Measurements from ENCODE around the gene R3HDM2. TPM values are rescaled to one million over a fixed set of nuclear protein-coding genes. Genes with fewer than 3 reads are reported as not detected.

The R3HDM2 gene
- total RNA-seq, 1 donor from 2014 or later: 46.5 TPM

DNA sequence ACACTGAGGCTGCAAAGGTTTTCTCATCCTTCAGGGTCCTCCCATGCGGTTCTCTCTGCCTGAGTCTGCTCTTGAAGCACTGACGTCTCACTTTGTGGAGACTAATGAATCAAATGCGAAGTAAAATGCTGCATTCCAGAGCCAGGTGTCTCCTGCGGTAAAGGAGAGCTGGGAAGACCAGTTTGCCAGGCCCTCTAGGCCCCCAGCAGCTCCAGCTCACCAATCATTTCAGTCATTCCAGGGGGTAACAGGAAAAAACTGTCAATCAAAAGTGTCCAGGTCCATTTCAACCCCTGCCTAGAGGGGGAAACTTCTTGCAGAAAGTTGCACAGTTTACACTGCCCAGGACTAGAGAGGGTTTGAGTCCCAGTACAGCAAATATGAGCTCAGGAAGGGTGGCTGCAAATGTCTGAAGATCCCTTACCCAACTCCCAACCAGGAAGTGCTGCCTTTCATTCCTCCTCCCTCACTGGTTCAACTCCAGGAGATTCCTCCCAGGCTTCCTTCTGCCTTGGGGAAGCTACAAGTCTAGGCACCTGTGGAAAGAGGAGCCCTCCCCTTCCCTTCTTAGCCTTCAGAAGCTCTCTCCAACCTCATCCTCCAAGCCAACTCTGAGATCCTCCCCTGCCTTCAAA, 217.0 kb downstream of the R3HDM2 start:
- H3K27me3 Mint-ChIP-seq (ENCODE audit: low read depth): no peaks in the 10 kb centered on the region
- no peak for DNase-seq (ENCODE audit: low spot score)
- H3K4me3 Mint-ChIP-seq (ENCODE audit: unreplicated experiment): peak overlapping the region; percentile 41
- no peaks in the 10 kb centered on the region for H3K9me3 Mint-ChIP-seq (ENCODE audit: low read depth)
- peaks cover 7% of the 10 kb centered on the region for H3K36me3 Mint-ChIP-seq (ENCODE audit: low read depth)
- TF ChIP-seq, protein P1, sequence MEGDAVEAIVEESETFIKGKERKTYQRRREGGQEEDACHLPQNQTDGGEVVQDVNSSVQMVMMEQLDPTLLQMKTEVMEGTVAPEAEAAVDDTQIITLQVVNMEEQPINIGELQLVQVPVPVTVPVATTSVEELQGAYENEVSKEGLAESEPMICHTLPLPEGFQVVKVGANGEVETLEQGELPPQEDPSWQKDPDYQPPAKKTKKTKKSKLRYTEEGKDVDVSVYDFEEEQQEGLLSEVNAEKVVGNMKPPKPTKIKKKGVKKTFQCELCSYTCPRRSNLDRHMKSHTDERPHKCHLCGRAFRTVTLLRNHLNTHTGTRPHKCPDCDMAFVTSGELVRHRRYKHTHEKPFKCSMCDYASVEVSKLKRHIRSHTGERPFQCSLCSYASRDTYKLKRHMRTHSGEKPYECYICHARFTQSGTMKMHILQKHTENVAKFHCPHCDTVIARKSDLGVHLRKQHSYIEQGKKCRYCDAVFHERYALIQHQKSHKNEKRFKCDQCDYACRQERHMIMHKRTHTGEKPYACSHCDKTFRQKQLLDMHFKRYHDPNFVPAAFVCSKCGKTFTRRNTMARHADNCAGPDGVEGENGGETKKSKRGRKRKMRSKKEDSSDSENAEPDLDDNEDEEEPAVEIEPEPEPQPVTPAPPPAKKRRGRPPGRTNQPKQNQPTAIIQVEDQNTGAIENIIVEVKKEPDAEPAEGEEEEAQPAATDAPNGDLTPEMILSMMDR (IDR thresholded peaks at IDR 0.05): no peak
- peak overlapping the region; percentile 92 for H3K27ac Mint-ChIP-seq (ENCODE audit: unreplicated experiment)
- peaks cover 69% of the 10 kb centered on the region for H3K4me1 Mint-ChIP-seq (ENCODE audit: low read depth)

DNA sequence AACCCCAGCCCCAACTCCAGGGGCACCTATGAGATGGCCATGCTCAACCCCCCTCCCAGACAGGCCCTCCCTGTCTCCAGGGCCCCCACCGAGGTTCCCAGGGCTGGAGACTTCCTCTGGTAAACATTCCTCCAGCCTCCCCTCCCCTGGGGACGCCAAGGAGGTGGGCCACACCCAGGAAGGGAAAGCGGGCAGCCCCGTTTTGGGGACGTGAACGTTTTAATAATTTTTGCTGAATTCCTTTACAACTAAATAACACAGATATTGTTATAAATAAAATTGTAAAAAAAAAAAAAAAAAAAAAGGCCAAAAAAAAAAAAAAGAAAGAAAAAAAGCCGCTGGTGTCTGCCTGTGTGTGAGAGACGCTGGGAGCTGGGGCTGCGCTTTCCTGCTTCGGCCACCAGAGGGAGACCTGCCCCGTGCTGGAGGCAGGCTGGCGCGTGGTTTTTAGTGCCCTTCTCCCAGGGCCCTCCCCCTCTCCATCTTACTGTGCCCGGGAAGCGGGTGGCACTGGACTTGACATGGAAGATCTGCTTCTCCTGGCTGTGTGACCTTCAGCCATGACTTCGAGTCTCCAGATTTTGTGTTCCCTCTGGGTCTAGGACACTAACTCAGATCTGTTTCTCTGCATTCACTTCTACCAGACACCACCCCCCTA, 217.7 kb downstream of the R3HDM2 start:
- Mint-ChIP-seq H3K4me1 (ENCODE audit: low read depth) (peaks cover 62% of the 10 kb centered on the region), H3K9me3 (ENCODE audit: low read depth) (no peaks in the 10 kb centered on the region), H3K27me3 (ENCODE audit: low read depth) (no peaks in the 10 kb centered on the region), H3K4me3 (ENCODE audit: unreplicated experiment) (peak overlapping the region; percentile 41), H3K36me3 (ENCODE audit: low read depth) (peaks cover 9% of the 10 kb centered on the region), H3K27ac (ENCODE audit: unreplicated experiment) (peak overlapping the region; percentile 92)
- DNase-seq (ENCODE audit: low spot score): no peak
- TF ChIP-seq, protein P1 (IDR thresholded peaks at IDR 0.05): peak; percentile 89

DNA sequence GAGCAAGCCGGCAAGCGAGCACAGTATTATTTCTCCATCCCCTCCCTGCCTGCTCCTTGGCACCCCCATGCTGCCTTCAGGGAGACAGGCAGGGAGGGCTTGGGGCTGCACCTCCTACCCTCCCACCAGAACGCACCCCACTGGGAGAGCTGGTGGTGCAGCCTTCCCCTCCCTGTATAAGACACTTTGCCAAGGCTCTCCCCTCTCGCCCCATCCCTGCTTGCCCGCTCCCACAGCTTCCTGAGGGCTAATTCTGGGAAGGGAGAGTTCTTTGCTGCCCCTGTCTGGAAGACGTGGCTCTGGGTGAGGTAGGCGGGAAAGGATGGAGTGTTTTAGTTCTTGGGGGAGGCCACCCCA, 218.2 kb downstream of the R3HDM2 start:
- H3K36me3 Mint-ChIP-seq (ENCODE audit: low read depth): peaks cover 11% of the 10 kb centered on the region
- peak overlapping the region; percentile 92 for H3K27ac Mint-ChIP-seq (ENCODE audit: unreplicated experiment)
- TF ChIP-seq, protein P1 (IDR thresholded peaks at IDR 0.05): no peak
- H3K4me3 Mint-ChIP-seq (ENCODE audit: unreplicated experiment): peak overlapping the region; percentile 16
- no peak for DNase-seq (ENCODE audit: low spot score)
- no peaks in the 10 kb centered on the region for H3K9me3 Mint-ChIP-seq (ENCODE audit: low read depth)
- H3K4me1 Mint-ChIP-seq (ENCODE audit: low read depth): peaks cover 57% of the 10 kb centered on the region
- no peaks in the 10 kb centered on the region for H3K27me3 Mint-ChIP-seq (ENCODE audit: low read depth)

DNA sequence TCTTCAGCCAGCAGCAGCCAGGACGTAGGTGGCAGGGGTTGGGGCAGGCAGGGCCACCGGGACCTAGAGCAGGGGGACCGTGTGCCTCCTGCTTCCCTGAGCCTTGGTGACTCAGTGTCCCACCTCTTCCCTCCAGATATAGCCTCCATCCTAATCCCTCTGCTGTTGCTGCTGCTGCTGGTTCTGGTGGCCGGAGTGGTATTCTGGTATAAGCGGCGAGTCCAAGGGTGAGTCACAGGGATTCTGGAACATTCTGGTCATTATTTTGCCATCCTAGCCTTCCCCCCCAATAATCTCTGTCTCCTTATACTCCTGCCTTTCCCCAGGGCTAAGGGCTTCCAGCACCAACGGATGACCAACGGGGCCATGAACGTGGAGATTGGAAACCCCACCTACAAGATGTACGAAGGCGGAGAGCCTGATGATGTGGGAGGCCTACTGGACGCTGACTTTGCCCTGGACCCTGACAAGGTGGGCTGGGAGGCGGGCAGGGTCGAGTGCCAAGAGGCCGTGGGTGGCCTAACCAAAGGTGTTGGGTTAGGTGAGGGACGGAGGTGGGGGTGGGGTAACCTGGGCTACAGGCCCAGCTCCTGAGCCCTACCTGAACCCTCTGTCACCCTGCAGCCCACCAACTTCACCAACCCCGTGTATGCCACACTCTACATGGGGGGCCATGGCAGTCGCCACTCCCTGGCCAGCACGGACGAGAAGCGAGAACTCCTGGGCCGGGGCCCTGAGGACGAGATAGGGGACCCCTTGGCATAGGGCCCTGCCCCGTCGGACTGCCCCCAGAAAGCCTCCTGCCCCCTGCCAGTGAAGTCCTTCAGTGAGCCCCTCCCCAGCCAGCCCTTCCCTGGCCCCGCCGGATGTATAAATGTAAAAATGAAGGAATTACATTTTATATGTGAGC, 218.8 kb downstream of the R3HDM2 start:
- DNase-seq (ENCODE audit: low spot score): no peak
- Mint-ChIP-seq H3K4me3 (ENCODE audit: unreplicated experiment) (no peak overlapping the region), H3K36me3 (ENCODE audit: low read depth) (peaks cover 15% of the 10 kb centered on the region), H3K4me1 (ENCODE audit: low read depth) (peaks cover 52% of the 10 kb centered on the region), H3K27me3 (ENCODE audit: low read depth) (no peaks in the 10 kb centered on the region), H3K27ac (ENCODE audit: unreplicated experiment) (peak overlapping the region; percentile 92), H3K9me3 (ENCODE audit: low read depth) (no peaks in the 10 kb centered on the region)
- TF ChIP-seq, protein P1 (IDR thresholded peaks at IDR 0.05): no peak

Data from chondrocyte (in vitro differentiated cells).